ENCODE measurements around the gene ENTR1. TPM values are rescaled to one million over a fixed set of nuclear protein-coding genes. Genes with fewer than 3 reads are reported as not detected.

ENTR1 gene
- polyA plus RNA-seq, 3 donors = 3.3 to 60.0 (median 9.6) TPM

DNA sequence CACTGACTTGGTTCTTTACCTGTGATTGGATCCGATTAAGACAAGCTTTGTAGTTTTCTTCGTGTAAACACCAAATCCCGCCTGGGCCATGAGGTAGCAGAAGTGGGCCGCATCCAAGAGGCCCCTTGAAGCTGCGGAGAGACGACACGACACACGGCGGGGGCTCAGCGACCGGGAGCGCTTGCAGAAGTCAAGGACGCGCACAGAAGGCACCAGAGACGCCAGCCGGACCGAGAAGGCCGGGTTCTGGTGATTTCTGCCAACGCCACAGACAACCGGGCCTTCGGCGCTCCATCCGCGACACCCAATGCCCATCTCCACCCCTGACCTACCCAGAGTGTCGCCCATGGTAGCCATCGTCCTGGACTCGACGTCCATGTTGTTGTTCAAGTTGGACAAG, 49.0 kb upstream of the ENTR1 start:
- no peaks in the 10 kb centered on the region for H3K4me1 Mint-ChIP-seq
- no peaks in the 10 kb centered on the region for H3K9me3 Mint-ChIP-seq
- Histone ChIP-seq H3K4me2 (replicated peaks; ENCODE audit: extremely low read depth, low read length, poor library complexity, severe bottlenecking) (no peak overlapping the region), H3K9me3 (replicated peaks in 1 of 2; ENCODE audit: control insufficient read depth in 1 of 2, insufficient read depth in 1 of 2, low read length in 2 of 2) (no peaks in the 10 kb centered on the region), H3K36me3 (replicated peaks in 1 of 2; ENCODE audit: control insufficient read depth in 1 of 2, insufficient read depth in 2 of 2, low read length in 2 of 2) (peaks cover 97 to 98% of the 10 kb centered on the region in 2 donors), H4K20me1 (ENCODE audit: insufficient read depth, low read length) (peaks cover 62% of the 10 kb centered on the region), H3K9ac (ENCODE audit: insufficient read depth, low read length, poor library complexity, severe bottlenecking) (no peak overlapping the region), H3K4me1 (ENCODE audit: control insufficient read depth in 1 of 2, insufficient read depth in 2 of 2, low read length in 2 of 2) (no peaks in the 10 kb centered on the region), H3K4me3 (replicated peaks in 1 of 3; ENCODE audit: low read depth in 2 of 3, low read length in 3 of 3) (no peak overlapping the region), H3K27me3 (ENCODE audit: control insufficient read depth in 2 of 2, insufficient read depth in 2 of 2, low read length in 2 of 2) (no peaks in the 10 kb centered on the region), H3K27ac (ENCODE audit: low read depth in 1 of 2, low read length in 2 of 2) (no peak overlapping the region), H2AFZ (ENCODE audit: insufficient read depth, low read depth, low read length, poor library complexity, severe bottlenecking) (no peak overlapping the region), H3K79me2 (ENCODE audit: insufficient read depth, low read length) (no peaks in the 10 kb centered on the region)
- no peak overlapping the region for H3K4me3 Mint-ChIP-seq
- peaks cover 87 to 99% of the 10 kb centered on the region in 2 donors for H3K36me3 Mint-ChIP-seq
- intact Hi-C loops (cut with micrococcal nuclease) = no loop called here
- peak overlapping the region in 3 of 7 donors; percentile 25 to 34 (median 26) for H3K27ac Mint-ChIP-seq
- DNase-seq = no peak
- peaks cover 0 to 1% (median 0%) of the 10 kb centered on the region in 3 donors for H3K27me3 Mint-ChIP-seq (ENCODE audit: low read depth in 3 of 3)
- WGBS (ENCODE audit: insufficient coverage) = 96% methylated on average over 28 of the region's 28 CpGs
- TF ChIP-seq, protein P1, sequence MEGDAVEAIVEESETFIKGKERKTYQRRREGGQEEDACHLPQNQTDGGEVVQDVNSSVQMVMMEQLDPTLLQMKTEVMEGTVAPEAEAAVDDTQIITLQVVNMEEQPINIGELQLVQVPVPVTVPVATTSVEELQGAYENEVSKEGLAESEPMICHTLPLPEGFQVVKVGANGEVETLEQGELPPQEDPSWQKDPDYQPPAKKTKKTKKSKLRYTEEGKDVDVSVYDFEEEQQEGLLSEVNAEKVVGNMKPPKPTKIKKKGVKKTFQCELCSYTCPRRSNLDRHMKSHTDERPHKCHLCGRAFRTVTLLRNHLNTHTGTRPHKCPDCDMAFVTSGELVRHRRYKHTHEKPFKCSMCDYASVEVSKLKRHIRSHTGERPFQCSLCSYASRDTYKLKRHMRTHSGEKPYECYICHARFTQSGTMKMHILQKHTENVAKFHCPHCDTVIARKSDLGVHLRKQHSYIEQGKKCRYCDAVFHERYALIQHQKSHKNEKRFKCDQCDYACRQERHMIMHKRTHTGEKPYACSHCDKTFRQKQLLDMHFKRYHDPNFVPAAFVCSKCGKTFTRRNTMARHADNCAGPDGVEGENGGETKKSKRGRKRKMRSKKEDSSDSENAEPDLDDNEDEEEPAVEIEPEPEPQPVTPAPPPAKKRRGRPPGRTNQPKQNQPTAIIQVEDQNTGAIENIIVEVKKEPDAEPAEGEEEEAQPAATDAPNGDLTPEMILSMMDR (IDR thresholded peaks at IDR 0.05) = no peak

DNA sequence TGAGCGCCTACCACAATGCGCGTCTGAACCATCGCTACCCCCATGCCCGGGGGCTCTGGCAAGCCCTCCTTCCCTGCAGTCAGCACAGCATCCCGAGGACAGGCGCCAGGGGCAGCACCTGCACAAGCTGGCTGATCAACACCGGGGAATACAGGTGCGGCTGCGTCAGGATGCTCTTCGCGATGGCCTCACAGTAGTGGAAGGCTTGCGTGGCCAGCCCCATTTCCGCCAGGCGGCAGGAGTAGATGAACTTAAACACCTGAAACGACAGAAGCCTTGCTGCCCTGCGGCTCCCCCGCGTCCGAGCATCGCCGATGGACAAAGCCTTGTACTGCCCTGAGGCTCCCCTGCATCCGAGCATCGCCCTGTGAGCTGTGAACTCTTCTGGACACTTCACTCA, 46.9 kb upstream of the ENTR1 start:
- TF ChIP-seq, protein P1 (IDR thresholded peaks at IDR 0.05) = no peak
- WGBS (ENCODE audit: insufficient coverage) = 98% methylated on average over 24 of the region's 24 CpGs
- DNase-seq = no peak
- peaks cover 0 to 1% (median 0%) of the 10 kb centered on the region in 3 donors for H3K27me3 Mint-ChIP-seq (ENCODE audit: low read depth in 3 of 3)
- no peaks in the 10 kb centered on the region for H3K4me1 Mint-ChIP-seq
- H3K27ac Mint-ChIP-seq = peak overlapping the region in 1 of 7 donors; percentile 82
- no peak overlapping the region for H3K4me2 ChIP-seq (replicated peaks; ENCODE audit: extremely low read depth, low read length, poor library complexity, severe bottlenecking)
- no peaks in the 10 kb centered on the region for H3K9me3 ChIP-seq (replicated peaks in 1 of 2; ENCODE audit: control insufficient read depth in 1 of 2, insufficient read depth in 1 of 2, low read length in 2 of 2)
- no peaks in the 10 kb centered on the region for H3K79me2 ChIP-seq (ENCODE audit: insufficient read depth, low read length)
- no peaks in the 10 kb centered on the region for H3K4me1 ChIP-seq (ENCODE audit: control insufficient read depth in 1 of 2, insufficient read depth in 2 of 2, low read length in 2 of 2)
- no peak overlapping the region for H2AFZ ChIP-seq (ENCODE audit: insufficient read depth, low read depth, low read length, poor library complexity, severe bottlenecking)
- no peak overlapping the region for H3K27ac ChIP-seq (ENCODE audit: low read depth in 1 of 2, low read length in 2 of 2)
- peaks cover 91 to 93% of the 10 kb centered on the region in 2 donors for H3K36me3 ChIP-seq (replicated peaks in 1 of 2; ENCODE audit: control insufficient read depth in 1 of 2, insufficient read depth in 2 of 2, low read length in 2 of 2)
- no peak overlapping the region for H3K9ac ChIP-seq (ENCODE audit: insufficient read depth, low read length, poor library complexity, severe bottlenecking)
- intact Hi-C loops (cut with micrococcal nuclease) = no loop called here
- H3K4me3 ChIP-seq (replicated peaks in 1 of 3; ENCODE audit: low read depth in 2 of 3, low read length in 3 of 3) = no peak overlapping the region
- H3K36me3 Mint-ChIP-seq = peaks cover 81 to 99% of the 10 kb centered on the region in 2 donors
- no peaks in the 10 kb centered on the region for H3K27me3 ChIP-seq (ENCODE audit: control insufficient read depth in 2 of 2, insufficient read depth in 2 of 2, low read length in 2 of 2)
- no peak overlapping the region for H3K4me3 Mint-ChIP-seq
- H3K9me3 Mint-ChIP-seq = no peaks in the 10 kb centered on the region
- H4K20me1 ChIP-seq (ENCODE audit: insufficient read depth, low read length) = peaks cover 55% of the 10 kb centered on the region

Measured in CD14-positive monocyte (primary cell).